ES-I3 (cell line): ENCODE measurements around the gene ABCC1.
"Not testable (repeated sequence)": the region's sequence is repeated elsewhere in the genome, so short reads cannot be mapped to it uniquely, and the experiment has no call there.

Source experiments
- H3K36me3 ChIP-seq: 2 replicates; pipeline ENCODE4 v1.6.1; 2013; ENCODE audit warnings: mild to moderate bottlenecking, low read length, control low read depth, moderate library complexity; ENCODE audit not compliant: insufficient read depth
- H3K4me1 ChIP-seq: 2 replicates; pipeline ENCODE4 v1.6.1; 2013; ENCODE audit warnings: mild to moderate bottlenecking, control low read depth, low read length; ENCODE audit not compliant: insufficient read depth
- H3K9ac ChIP-seq: 2 replicates; pipeline ENCODE4 v1.6.1; 2013; ENCODE audit warnings: low read depth, mild to moderate bottlenecking, low read length, moderate library complexity
- H3K9me3 ChIP-seq: 2 replicates; pipeline ENCODE4 v1.6.1; 2013; ENCODE audit warnings: mild to moderate bottlenecking, low read length, moderate library complexity; ENCODE audit not compliant: control insufficient read depth, insufficient read depth

ABCC1 gene

GRCh38 chr16:15982194-15982915 is 32.9 kb downstream of the ABCC1 start:
- H3K4me1 ChIP-seq, H3K9ac ChIP-seq: not testable (repeated sequence)
- Histone ChIP-seq H3K9me3 (peaks cover 44% of the 10 kb centered on the region), H3K36me3 (peaks cover 11% of the 10 kb centered on the region)

- Histone ChIP-seq H3K9me3 (peaks cover 29% of the 10 kb centered on the region), H3K9ac (no peak overlapping the region), H3K4me1 (peaks cover 7% of the 10 kb centered on the region; the same call in 1 of the 2 replicates), H3K36me3 (no peaks in the 10 kb centered on the region; the same call in 1 of the 2 replicates)
These were observed 34.5 kb downstream of the ABCC1 start for GRCh38 chr16:15983898-15984297.

- Histone ChIP-seq H3K36me3 (no peaks in the 10 kb centered on the region), H3K9me3 (peaks cover 24% of the 10 kb centered on the region), H3K9ac (no peak overlapping the region), H3K4me1 (peaks cover 17% of the 10 kb centered on the region; the same call in 1 of the 2 replicates)
These were observed 35.7 kb downstream of the ABCC1 start for GRCh38 chr16:15985144-15985543.

- H3K36me3 ChIP-seq: no peaks in the 10 kb centered on the region
- H3K9me3 ChIP-seq: peaks cover 14% of the 10 kb centered on the region
- H3K4me1 ChIP-seq: peaks cover 17% of the 10 kb centered on the region; the same call in 1 of the 2 replicates
- H3K9ac ChIP-seq: no peak overlapping the region
These were observed 36.8 kb downstream of the ABCC1 start for GRCh38 chr16:15986261-15986660.

GRCh38 chr16:15988268-15989013 is 39.0 kb downstream of the ABCC1 start:
- no peaks in the 10 kb centered on the region for H3K9me3 ChIP-seq
- H3K4me1 ChIP-seq: peaks cover 17% of the 10 kb centered on the region; the same call in 1 of the 2 replicates
- no peak overlapping the region for H3K9ac ChIP-seq
- no peaks in the 10 kb centered on the region for H3K36me3 ChIP-seq

- peaks cover 17% of the 10 kb centered on the region; the same call in 1 of the 2 replicates for H3K4me1 ChIP-seq
- no peaks in the 10 kb centered on the region for H3K36me3 ChIP-seq
- no peaks in the 10 kb centered on the region for H3K9me3 ChIP-seq
- H3K9ac ChIP-seq: no peak overlapping the region
These were observed 41.5 kb downstream of the ABCC1 start for GRCh38 chr16:15990902-15991301.

- no peaks in the 10 kb centered on the region for H3K36me3 ChIP-seq
- H3K9ac ChIP-seq: no peak overlapping the region
- no peaks in the 10 kb centered on the region for H3K9me3 ChIP-seq
- H3K4me1 ChIP-seq: peaks cover 24% of the 10 kb centered on the region; the same call in 1 of the 2 replicates
These were observed 43.7 kb downstream of the ABCC1 start for GRCh38 chr16:15993128-15993527.

GRCh38 chr16:15993541-15993940 is 44.1 kb downstream of the ABCC1 start:
- Histone ChIP-seq H3K4me1 (peaks cover 20% of the 10 kb centered on the region; the same call in 1 of the 2 replicates), H3K9me3 (no peaks in the 10 kb centered on the region), H3K9ac (no peak overlapping the region), H3K36me3 (no peaks in the 10 kb centered on the region)

GRCh38 chr16:15993946-15994665 is 44.7 kb downstream of the ABCC1 start:
- Histone ChIP-seq H3K9ac (no peak overlapping the region), H3K36me3 (no peaks in the 10 kb centered on the region), H3K4me1 (peaks cover 15% of the 10 kb centered on the region; the same call in 1 of the 2 replicates), H3K9me3 (no peaks in the 10 kb centered on the region)

- Histone ChIP-seq H3K9me3 (no peaks in the 10 kb centered on the region), H3K36me3 (no peaks in the 10 kb centered on the region), H3K9ac (no peak overlapping the region), H3K4me1 (peaks cover 7% of the 10 kb centered on the region; the same call in 1 of the 2 replicates)
These were observed 47.2 kb downstream of the ABCC1 start for GRCh38 chr16:15996432-15997109.

- H3K4me1 ChIP-seq: peaks cover 7% of the 10 kb centered on the region; the same call in 1 of the 2 replicates
- no peak overlapping the region for H3K9ac ChIP-seq
- no peaks in the 10 kb centered on the region for H3K9me3 ChIP-seq
- H3K36me3 ChIP-seq: no peaks in the 10 kb centered on the region
These were observed 51.3 kb downstream of the ABCC1 start for GRCh38 chr16:16000685-16001084.

GRCh38 chr16:16001596-16002255 is 52.3 kb downstream of the ABCC1 start:
- H3K4me1 ChIP-seq: peaks cover under 1% of the 10 kb centered on the region; the same call in 1 of the 2 replicates
- no peaks in the 10 kb centered on the region for H3K36me3 ChIP-seq
- H3K9me3 ChIP-seq: no peaks in the 10 kb centered on the region
- no peak overlapping the region for H3K9ac ChIP-seq

GRCh38 chr16:16003719-16004313 is 54.4 kb downstream of the ABCC1 start:
- Histone ChIP-seq H3K4me1 (no peaks in the 10 kb centered on the region), H3K36me3 (peaks cover under 1% of the 10 kb centered on the region; the same call in 1 of the 2 replicates), H3K9me3 (no peaks in the 10 kb centered on the region), H3K9ac (no peak overlapping the region)
